MV-4-11 (cell line): Measurements from ENCODE around the gene DPP10.
A peak's percentile ranks its signal among the peaks of the same experiment; 100 is the strongest.

ENCODE experiments used
- DNase-seq: peaks from one replicate; lab custom pipeline; 2025; lab: John Stamatoyannopoulos, UW

The DPP10 gene

GRCh38 chr2:115160531-115161080 lies 718.2 kb downstream of the DPP10 start:
- DNase-seq, result no peak

GRCh38 chr2:115161081-115161770 lies 718.8 kb downstream of the DPP10 start:
- DNase-seq, result no peak

GRCh38 chr2:115161771-115162493 lies 719.5 kb downstream of the DPP10 start:
- DNase-seq, result no peak

GRCh38 chr2:115162494-115163293 lies 720.3 kb downstream of the DPP10 start:
- DNase-seq, result no peak

GRCh38 chr2:115163572-115163971 lies 721.1 kb downstream of the DPP10 start:
- DNase-seq, result no peak

- DNase-seq, result peak; percentile 20
These were observed 723.2 kb downstream of the DPP10 start for GRCh38 chr2:115165529-115166109.

GRCh38 chr2:115168457-115168856 lies 726.0 kb downstream of the DPP10 start:
- no peak for DNase-seq

- no peak for DNase-seq
These were observed 727.4 kb downstream of the DPP10 start for GRCh38 chr2:115169814-115170213.

- DNase-seq, result no peak
These were observed 729.3 kb downstream of the DPP10 start for GRCh38 chr2:115171751-115172150.

GRCh38 chr2:115174651-115175050 lies 732.2 kb downstream of the DPP10 start:
- DNase-seq, result no peak

- DNase-seq, result no peak
These were observed 740.7 kb downstream of the DPP10 start for GRCh38 chr2:115183144-115183543.

GRCh38 chr2:115190459-115190858 lies 748.0 kb downstream of the DPP10 start:
- no peak for DNase-seq

GRCh38 chr2:115194623-115195022 lies 752.2 kb downstream of the DPP10 start:
- DNase-seq, result no peak

- DNase-seq, result no peak
These were observed 754.1 kb downstream of the DPP10 start for GRCh38 chr2:115196587-115196986.

- DNase-seq, result no peak
These were observed 757.5 kb downstream of the DPP10 start for GRCh38 chr2:115199966-115200365.

GRCh38 chr2:115201386-115201785 lies 758.9 kb downstream of the DPP10 start:
- no peak for DNase-seq

GRCh38 chr2:115208493-115209164 lies 766.2 kb downstream of the DPP10 start:
- no peak for DNase-seq

GRCh38 chr2:115214050-115214449 lies 771.6 kb downstream of the DPP10 start:
- DNase-seq, result no peak

- DNase-seq, result no peak
These were observed 776.9 kb downstream of the DPP10 start for GRCh38 chr2:115219296-115219695.

GRCh38 chr2:115234186-115234585 lies 791.7 kb downstream of the DPP10 start:
- no peak for DNase-seq

- DNase-seq, result no peak
These were observed 792.3 kb downstream of the DPP10 start for GRCh38 chr2:115234737-115235136.

- no peak for DNase-seq
These were observed 805.6 kb downstream of the DPP10 start for GRCh38 chr2:115248066-115248465.
